Left hindlimb (tissue), 1 donor: ENCODE measurements around the gene SAMD10.
"Not testable (repeated sequence)": the region's sequence is repeated elsewhere in the genome, so short reads cannot be mapped to it uniquely, and the experiment has no call there.

ENCODE experiments used
- DNase-seq: peaks from one replicate; pipeline ENCODE4 v3.0.0-alpha.2; 2018

Gene SAMD10

DNA sequence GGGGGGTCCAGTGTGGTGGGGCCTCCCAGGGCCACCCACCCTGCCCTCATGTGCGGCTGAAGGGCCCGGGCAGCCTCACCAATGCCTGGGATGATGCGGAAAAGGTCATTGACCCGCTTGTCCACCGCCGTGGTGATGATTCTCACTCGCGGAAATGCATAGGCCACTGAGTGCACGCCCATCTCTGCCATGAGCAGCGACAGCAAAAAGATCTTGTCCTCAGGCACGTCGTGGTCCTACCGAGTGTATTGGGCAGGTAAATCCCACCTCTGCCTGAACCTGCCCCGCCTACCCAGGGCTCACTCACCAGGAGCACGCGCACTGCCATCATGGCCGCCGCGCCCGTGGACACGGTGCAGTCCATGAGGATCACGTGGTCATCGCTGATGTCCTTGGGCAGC lies 39.4 kb downstream of the SAMD10 start:
- DNase-seq: no peak

DNA sequence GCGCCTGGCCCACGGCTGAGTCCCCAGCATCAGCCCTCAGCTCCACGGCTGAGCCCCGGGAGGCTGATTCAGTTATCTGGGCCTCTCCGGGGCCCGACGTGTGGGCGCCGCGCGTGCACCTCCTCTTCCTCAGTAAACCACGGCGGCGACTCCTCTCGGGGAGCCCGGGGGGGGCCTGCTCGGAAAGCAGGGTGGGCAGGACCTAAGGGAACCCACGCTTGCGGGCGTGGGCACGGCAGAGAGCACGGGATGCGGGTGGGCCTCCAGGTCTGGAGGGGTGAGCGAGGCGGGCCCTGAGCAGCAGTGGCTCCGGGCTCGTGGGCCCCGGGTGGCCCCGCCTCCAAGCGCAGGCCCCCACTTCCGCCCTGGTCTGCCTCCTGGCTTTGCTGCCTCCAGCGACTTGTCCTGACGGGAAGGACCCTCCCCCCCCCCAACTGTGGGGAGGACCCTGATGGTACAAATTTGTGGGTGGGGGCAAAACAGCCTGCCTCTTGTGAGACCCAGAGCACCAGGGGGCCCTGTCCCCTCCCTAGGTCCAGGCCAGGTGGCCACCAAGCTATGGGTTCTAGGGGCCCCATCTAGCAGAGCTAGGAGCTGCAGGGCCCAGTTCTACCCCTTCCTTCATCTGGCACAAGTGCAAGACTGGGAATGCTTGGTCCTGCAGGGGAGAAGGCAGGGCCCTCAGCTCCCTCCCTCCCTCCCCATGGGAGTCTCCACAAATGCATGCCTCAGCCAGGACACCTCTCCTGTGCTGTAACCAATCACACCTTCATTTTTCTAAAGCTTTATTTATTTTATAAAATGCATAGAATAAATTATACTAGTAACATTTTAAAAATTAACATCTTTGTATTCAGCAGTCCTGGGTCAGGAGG lies 40.1 kb downstream of the SAMD10 start:
- DNase-seq: no peak

DNA sequence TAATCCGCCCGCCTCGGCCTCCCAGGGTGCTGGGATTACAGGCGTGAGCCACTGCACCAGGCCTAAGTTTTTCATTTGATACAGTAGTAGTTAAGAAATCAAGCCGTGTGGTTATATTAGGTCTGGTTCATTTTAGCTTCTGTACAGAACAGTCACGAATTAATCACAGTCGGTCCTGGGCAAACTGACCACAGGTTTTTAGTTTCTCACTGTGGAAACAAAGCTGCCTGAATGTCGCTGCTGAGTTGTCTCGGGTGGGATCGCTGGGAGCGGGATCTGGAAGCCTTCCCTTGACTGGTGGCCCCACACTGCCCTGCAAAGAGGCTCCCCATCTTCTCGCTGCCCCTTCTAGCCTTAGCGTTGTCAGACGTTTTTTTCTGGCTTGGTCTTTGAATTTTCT lies 41.8 kb downstream of the SAMD10 start:
- DNase-seq: no peak

DNA sequence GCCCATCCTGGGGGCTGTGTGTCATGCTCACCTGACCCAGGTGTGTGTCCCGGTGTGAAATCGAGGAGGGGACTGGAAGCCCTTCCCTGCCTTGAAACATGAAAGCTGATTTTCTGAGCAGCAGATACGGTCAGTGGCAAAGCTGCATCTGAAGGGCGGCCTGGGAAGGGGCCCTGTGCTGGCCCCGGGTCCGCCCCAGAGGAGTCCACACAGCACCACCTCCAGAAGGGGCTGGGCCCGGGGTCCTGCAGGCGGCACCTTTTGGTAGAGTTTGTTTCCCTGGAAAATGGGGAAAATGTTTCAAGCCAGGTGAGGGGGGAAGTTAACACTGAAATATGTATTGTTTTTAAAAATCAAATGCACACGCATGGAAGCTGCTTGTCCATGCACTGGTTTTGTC lies 44.0 kb downstream of the SAMD10 start:
- DNase-seq: no peak

DNA sequence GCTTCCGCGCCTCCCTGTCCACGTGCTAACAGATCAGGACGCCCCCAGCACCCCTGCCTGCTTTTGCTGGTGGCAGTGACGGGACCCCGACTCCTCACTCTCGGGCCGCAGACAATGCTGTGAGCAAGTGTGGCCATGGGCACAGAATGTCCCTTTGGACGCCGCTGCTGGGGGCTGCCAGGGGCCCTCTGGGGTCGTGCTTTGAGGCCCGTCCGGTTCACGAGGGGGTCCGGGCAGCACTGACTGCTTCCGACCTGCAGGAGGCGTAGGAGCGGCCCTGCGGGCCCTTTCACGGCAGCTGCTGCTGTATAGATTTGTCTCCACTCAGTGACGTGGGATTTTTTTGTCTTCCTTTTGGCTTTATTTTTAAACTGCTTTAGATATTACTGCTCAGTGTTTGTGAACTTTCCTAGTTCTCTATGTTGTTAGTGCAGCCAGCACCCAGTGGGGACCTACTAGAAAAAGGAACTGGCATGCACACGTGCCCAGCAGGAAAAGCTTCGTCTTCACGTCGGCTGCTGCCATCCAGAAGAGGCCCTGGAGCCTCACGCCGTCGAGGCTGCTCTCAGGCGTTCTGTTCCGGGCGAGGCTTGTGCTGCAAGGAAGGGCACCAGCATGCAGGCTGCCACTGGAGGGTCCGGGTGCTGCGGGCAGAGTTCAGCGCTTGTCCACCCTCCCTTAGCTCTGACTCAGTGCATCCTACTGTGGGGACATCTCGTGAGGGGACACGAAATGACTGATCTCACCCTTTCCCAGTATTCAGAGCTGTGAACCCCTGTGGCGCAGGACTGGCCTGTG lies 45.0 kb downstream of the SAMD10 start:
- no peak for DNase-seq

DNA sequence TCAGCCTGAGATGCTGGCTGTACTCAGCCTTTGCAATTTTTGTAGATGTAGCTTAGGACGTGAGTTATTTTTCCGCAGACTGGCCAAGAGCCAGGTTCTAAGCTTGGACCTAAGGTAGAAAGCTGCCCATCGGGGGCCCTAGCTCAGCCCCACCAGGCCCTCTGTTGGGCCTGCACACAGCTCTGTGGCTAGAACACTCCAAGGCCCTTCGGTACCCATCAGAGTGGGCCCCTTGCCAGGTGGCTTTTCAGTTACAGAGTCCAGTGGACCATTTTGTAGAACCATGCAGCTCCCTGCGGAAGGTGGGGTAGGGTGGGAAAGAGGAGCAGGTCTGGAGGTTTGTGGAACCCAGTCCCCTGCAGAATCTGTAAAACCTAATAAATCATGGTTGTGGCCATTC lies 45.8 kb downstream of the SAMD10 start:
- no peak for DNase-seq

DNA sequence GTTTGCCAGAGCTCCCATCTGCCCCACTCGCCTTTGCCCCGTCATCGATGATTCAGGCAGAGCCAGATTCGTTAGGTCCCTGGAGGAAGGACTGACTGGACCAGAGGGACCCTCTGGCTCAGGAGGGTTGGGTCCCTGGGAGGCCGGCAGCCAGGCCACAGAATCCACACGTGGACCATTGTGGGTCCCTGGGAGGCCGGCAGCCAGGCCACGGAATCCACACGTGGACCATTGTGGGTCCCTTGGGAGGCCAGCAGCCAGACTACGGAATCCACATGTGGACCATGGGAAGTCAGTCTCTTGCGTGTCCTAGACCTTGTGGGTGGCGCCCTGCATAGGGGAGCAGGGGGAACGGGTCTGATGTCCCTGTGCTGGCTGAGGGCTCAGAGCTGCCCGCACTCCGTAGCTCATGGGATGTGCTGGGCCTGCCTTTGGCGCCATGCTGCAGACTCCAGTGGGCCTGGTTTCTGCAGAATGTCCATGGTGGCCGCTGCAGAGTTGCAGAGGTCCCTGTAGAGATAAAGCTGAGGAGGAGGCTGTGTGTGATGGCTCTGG lies 46.8 kb downstream of the SAMD10 start:
- no peak for DNase-seq

DNA sequence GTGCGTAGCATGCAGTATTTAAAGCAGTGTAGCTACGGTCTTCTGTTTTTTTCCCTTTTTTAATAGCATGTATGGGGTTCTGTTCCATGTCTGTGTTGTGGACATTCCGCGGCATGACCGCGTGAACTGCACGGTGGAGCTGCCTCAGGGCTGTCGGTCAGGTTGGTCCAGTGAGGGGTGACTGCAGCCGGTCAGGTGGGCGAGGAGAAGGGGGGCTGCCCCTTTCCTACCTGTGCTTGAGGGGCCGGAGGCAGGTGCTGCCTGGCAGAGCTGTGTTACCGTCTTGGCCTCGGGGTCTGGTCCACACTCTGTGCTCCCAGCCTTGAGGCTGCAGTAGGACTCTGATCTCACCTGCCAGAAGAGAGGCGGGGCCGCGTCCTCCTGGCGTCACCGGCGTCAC lies 47.7 kb downstream of the SAMD10 start:
- DNase-seq: no peak

DNA sequence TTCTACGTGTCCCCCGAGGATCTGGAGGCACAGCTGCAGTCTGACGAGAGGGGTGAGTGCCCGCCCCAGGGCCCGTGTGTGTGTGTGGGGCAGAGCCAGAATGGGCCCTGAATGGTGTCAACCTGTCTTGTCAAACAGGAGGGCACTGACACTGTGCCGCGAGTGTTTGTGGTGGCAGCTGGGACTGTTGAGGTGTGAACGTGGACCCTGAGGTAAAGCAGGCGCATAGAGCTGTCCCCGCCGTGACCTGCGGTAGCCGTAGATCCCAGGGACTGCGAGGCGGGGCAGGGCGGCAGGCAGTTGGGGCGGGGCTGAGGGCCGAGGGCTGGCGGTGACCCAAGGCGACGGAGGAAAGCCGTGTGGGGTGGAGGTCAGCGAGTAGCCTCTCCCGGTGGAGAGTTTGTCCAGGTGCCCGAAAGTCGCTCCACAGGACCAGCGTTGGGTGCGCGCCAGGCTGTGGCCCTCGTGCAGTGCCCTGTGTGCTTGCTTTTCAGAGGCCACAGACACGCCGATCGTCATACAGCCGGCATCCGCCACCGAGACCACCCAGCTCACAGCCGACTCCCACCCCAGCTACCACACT lies 48.4 kb downstream of the SAMD10 start:
- no peak for DNase-seq

DNA sequence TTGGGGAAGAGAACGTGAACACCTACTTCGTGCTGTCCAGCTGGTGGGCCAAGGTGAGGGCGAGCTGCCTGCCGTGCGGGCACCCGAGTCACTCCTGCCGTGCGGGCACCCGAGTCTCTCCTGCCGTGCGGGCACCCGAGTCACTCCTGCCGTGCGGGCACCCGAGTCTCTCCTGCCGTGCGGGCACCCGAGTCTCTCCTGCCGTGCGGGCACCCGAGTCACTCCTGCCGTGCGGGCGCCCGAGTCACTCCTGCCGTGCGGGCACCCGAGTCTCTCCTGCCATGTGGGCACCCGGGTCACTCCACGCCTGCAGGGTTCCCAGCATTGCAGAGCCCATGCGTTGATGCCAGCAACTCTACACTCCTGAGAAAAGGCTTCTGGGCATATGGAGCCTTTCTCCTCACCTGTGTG lies 50.0 kb downstream of the SAMD10 start:
- DNase-seq: not testable (repeated sequence)

DNA sequence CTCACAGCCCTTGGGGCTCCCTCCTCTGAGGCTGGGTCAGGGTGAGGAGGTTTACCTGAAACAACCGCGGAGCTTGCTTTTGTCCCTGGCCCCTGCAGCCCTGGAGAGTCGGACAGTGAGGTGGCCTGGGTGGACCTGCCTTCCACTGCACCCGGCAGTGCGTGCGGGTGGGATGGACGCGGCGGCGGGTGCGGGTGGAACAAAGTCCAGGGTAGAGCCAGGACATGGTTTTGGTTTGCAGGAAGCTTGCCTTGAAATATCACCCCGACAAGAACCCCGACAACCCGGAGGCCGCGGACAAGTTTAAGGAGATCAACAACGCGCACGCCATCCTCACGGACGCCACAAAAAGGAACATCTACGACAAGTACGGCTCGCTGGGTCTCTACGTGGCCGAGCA lies 50.4 kb downstream of the SAMD10 start:
- DNase-seq: no peak

DNA sequence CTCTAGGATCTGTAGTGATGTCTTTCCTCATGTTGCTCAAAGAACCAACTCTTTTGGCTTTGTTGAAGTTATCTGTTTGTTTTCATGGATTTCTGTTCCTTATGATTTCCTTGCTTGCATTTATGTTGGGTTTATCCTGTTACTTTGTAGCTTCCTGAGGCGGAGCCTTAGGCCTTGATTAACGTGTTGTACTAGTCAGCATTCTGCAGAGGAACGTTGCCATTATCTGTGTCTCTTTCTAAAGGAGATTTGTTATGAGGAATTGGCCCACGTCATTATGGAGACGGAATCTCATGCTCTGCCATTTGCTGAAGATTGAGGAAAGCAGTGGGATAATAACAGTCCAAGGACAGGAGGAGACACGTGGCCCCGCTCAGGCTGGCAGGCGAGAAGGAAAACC lies 53.1 kb downstream of the SAMD10 start:
- no peak for DNase-seq

DNA sequence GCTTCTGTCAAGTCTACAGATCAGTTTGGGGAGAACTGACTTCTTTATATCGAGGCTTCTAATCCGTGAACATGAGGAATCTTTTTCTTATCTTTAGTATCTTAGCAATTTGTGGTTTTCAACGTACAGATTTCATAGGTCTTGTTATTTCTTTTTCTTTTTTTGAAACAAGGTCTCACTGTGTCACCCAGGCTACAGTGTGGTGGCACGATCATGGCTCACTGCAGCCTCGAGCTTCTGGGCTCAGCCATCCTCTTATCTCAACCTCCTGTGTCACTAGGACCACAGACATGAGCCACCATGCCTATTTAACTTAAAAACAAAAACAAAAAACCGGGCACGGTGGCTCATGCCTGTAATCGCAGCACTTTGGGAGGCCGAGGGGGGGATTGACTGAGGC lies 55.2 kb downstream of the SAMD10 start:
- no peak for DNase-seq
